PC-3 (cell line): Measurements from ENCODE around the gene PICALM.

ENCODE experiments used
- CTCF ChIP-seq: fragments of 300-600 bp; sonication (generic); conservative IDR thresholded peaks from 2 replicates; pipeline ENCODE4 v1.5.1; 2017; ENCODE audit warnings: antibody characterized with exemption, low read depth, mild to moderate bottlenecking, low read length
- EZH2 ChIP-seq: fragments of 300-600 bp; sonication (generic); IDR thresholded peaks from one replicate; pipeline ENCODE4 v1.6.1; 2017; ENCODE audit warnings: antibody characterized with exemption, mild to moderate bottlenecking, low read length; ENCODE audit not compliant: unreplicated experiment

DNA sequence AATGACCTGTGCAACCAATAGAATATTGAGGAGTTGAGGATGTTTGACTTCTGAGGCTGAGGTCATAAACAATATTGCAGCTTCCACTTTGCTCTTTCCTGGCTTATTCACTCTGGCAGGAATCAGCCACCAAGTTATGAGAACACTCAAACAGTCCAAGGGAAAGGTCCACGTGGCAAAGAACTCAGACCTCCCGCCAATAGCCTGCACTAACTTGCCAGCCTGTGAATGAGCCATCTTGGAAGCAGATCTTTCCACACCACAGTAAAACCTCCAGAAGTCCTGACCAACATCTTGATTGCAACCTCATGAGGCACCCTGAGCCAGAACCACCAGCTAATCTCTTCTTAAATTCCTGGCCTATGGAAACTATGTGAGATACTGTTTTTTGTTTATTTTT, 22.7 kb upstream of the PICALM start:
- TF ChIP-seq CTCF (no peak), EZH2 (no peak)
